Thymus (tissue), 11 donors: Measurements from ENCODE around the gene FAM9A. TPM values are rescaled to one million over a fixed set of nuclear protein-coding genes. Genes with fewer than 3 reads are reported as not detected.
"Not testable (repeated sequence)": the region's sequence is repeated elsewhere in the genome, so short reads cannot be mapped to it uniquely, and the experiment has no call there.

ENCODE experiments used
- DNase-seq, 9 donors: peaks; one replicate each; pipeline ENCODE4 v3.0.0-alpha.2; 2013; ENCODE audit warnings: low spot score in 9 of 9, low read depth in 6 of 9, missing footprints in 1 of 9
- H3K27ac ChIP-seq, 2 donors: one replicate each; pipeline ENCODE4 v1.5.1; 2013; ENCODE audit warnings: control low read depth in 1 of 2, low read depth in 1 of 2, low read length in 1 of 2, mild to moderate bottlenecking in 1 of 2, moderate library complexity in 1 of 2
- H3K27me3 ChIP-seq, 2 donors: one replicate each; pipeline ENCODE4 v1.5.1; 2013; ENCODE audit warnings: low read length in 1 of 2; ENCODE audit not compliant: control insufficient read depth in 2 of 2, insufficient read depth in 1 of 2
- H3K36me3 ChIP-seq, 2 donors: one replicate each; pipeline ENCODE4 v1.5.1; 2013; ENCODE audit warnings: low read length in 1 of 2, mild to moderate bottlenecking in 1 of 2, moderate library complexity in 1 of 2; ENCODE audit not compliant: control insufficient read depth in 2 of 2, insufficient read depth in 2 of 2
- H3K4me1 ChIP-seq, 2 donors: one replicate each; pipeline ENCODE4 v1.5.1; 2013; ENCODE audit warnings: low read length in 2 of 2; ENCODE audit not compliant: control insufficient read depth in 2 of 2, insufficient read depth in 2 of 2
- H3K4me3 ChIP-seq, 2 donors: one replicate each; pipeline ENCODE4 v1.5.1; 2013; ENCODE audit warnings: low read length in 2 of 2, control low read depth in 1 of 2, mild to moderate bottlenecking in 1 of 2
- H3K9me3 ChIP-seq, 2 donors: one replicate each; pipeline ENCODE4 v1.5.1; 2013; ENCODE audit warnings: low read length in 1 of 2, mild to moderate bottlenecking in 1 of 2; ENCODE audit not compliant: control insufficient read depth in 2 of 2, insufficient read depth in 1 of 2
- WGBS: extraction: QIAGEN DNeasy Blood & Tissue Kit; methylation state at CpG from one replicate; pipeline ENCODE4 v1.1.7; 2013; 5-methylcytosine and 5-hydroxymethylcytosine counted together
- polyA plus RNA-seq: library from polyadenylated mRNA; stranded (reverse); fragments of 200-250 nt; gene quantifications from one replicate; pipeline ENCODE4 v1.2.3, GENCODE V29; 2013
- total RNA-seq: library from RNA; stranded (reverse); fragments of 120-200 nt; gene quantifications from one replicate; pipeline ENCODE4 v1.2.4, GENCODE V29; 2013
- donor health status: healthy.

Gene FAM9A
- total and polyA plus RNA-seq, 2 donors = not detected

GRCh38 chrX:8784162-8784561 is 17.0 kb downstream of the FAM9A start:
- no peak overlapping the region for H3K27ac ChIP-seq
- H3K9me3 ChIP-seq = no peaks in the 10 kb centered on the region
- H3K27me3 ChIP-seq = peaks cover 0 to 13% of the 10 kb centered on the region in 2 donors
- 96% methylated on average over 25 of the region's 25 CpGs for WGBS
- H3K4me1 ChIP-seq = no peaks in the 10 kb centered on the region
- no peak overlapping the region for H3K4me3 ChIP-seq
- DNase-seq = no peak
- H3K36me3 ChIP-seq = no peaks in the 10 kb centered on the region

- 92% methylated on average over 19 of the region's 19 CpGs for WGBS
- no peaks in the 10 kb centered on the region for H3K36me3 ChIP-seq
- H3K27ac ChIP-seq = no peak overlapping the region
- no peaks in the 10 kb centered on the region for H3K9me3 ChIP-seq
- DNase-seq = no peak
- no peaks in the 10 kb centered on the region for H3K4me1 ChIP-seq
- H3K4me3 ChIP-seq = no peak overlapping the region
- H3K27me3 ChIP-seq = peaks cover 0 to 13% of the 10 kb centered on the region in 2 donors
Measured at GRCh38 chrX:8783714-8784098, 17.5 kb downstream of the FAM9A start.

GRCh38 chrX:8783097-8783713 is 18.0 kb downstream of the FAM9A start:
- 39% methylated on average over 32 of the region's 32 CpGs for WGBS
- peaks cover 0 to 13% of the 10 kb centered on the region in 2 donors for H3K27me3 ChIP-seq
- H3K4me3 ChIP-seq = no peak overlapping the region
- no peaks in the 10 kb centered on the region for H3K4me1 ChIP-seq
- H3K27ac ChIP-seq = no peak overlapping the region
- H3K36me3 ChIP-seq = no peaks in the 10 kb centered on the region
- no peaks in the 10 kb centered on the region for H3K9me3 ChIP-seq
- DNase-seq = peak in 6 of 9 donors; percentile 0 to 39 (median 10)

- peaks cover 0 to 13% of the 10 kb centered on the region in 2 donors for H3K27me3 ChIP-seq
- no peak overlapping the region for H3K4me3 ChIP-seq
- H3K9me3 ChIP-seq = no peaks in the 10 kb centered on the region
- no peak overlapping the region for H3K27ac ChIP-seq
- no peaks in the 10 kb centered on the region for H3K4me1 ChIP-seq
- no peak for DNase-seq
- no peaks in the 10 kb centered on the region for H3K36me3 ChIP-seq
- 93% methylated on average over 9 of the region's 9 CpGs for WGBS
Measured at GRCh38 chrX:8782595-8782994, 18.6 kb downstream of the FAM9A start.

GRCh38 chrX:8781921-8782320 is 19.3 kb downstream of the FAM9A start:
- not testable (repeated sequence) for DNase-seq, H3K9me3 ChIP-seq, H3K27ac ChIP-seq, H3K36me3 ChIP-seq, H3K4me3 ChIP-seq, H3K4me1 ChIP-seq
- peaks cover 0 to 13% of the 10 kb centered on the region in 2 donors for H3K27me3 ChIP-seq
- 92% methylated on average over 4 of the region's 4 CpGs for WGBS

- no peaks in the 10 kb centered on the region for H3K36me3 ChIP-seq
- no peak for DNase-seq
- WGBS = 63% methylated on average over 5 of the region's 5 CpGs
- H3K27ac ChIP-seq = no peak overlapping the region
- no peaks in the 10 kb centered on the region for H3K27me3 ChIP-seq
- H3K9me3 ChIP-seq = no peaks in the 10 kb centered on the region
- H3K4me1 ChIP-seq = no peaks in the 10 kb centered on the region
- no peak overlapping the region for H3K4me3 ChIP-seq
Measured at GRCh38 chrX:8773117-8773516, 28.1 kb downstream of the FAM9A start.

- H3K36me3 ChIP-seq = no peaks in the 10 kb centered on the region
- no peak overlapping the region for H3K4me3 ChIP-seq
- no peak overlapping the region for H3K27ac ChIP-seq
- no peaks in the 10 kb centered on the region for H3K9me3 ChIP-seq
- WGBS = 96% methylated on average over 2 of the region's 2 CpGs
- H3K4me1 ChIP-seq = no peaks in the 10 kb centered on the region
- DNase-seq = no peak
- no peaks in the 10 kb centered on the region for H3K27me3 ChIP-seq
Measured at GRCh38 chrX:8760021-8760420, 41.2 kb downstream of the FAM9A start.

- H3K36me3 ChIP-seq, H3K4me1 ChIP-seq, H3K27ac ChIP-seq, H3K4me3 ChIP-seq, DNase-seq, H3K27me3 ChIP-seq, H3K9me3 ChIP-seq: not testable (repeated sequence)
- WGBS = 90% methylated on average over 5 of the region's 5 CpGs
Measured at GRCh38 chrX:8758706-8759105, 42.5 kb downstream of the FAM9A start.

GRCh38 chrX:8757609-8758389 is 43.4 kb downstream of the FAM9A start:
- not testable (repeated sequence) for H3K4me1 ChIP-seq, H3K9me3 ChIP-seq, H3K27ac ChIP-seq, H3K36me3 ChIP-seq, H3K27me3 ChIP-seq, DNase-seq, H3K4me3 ChIP-seq
- WGBS = 91% methylated on average over 7 of the region's 7 CpGs
